ENCODE results near the gene EIF3CL. TPM values are rescaled to one million over a fixed set of nuclear protein-coding genes. Genes with fewer than 3 reads are reported as not detected.
"Not testable (repeated sequence)": the region's sequence is repeated elsewhere in the genome, so short reads cannot be mapped to it uniquely, and the experiment has no call there.

The EIF3CL gene
- total and polyA plus RNA-seq, 2 of the 8 experiments (the other 6 are each of a cell fraction or from before 2014, with no cell fraction given): 210 TPM; not detected in 1

DNA sequence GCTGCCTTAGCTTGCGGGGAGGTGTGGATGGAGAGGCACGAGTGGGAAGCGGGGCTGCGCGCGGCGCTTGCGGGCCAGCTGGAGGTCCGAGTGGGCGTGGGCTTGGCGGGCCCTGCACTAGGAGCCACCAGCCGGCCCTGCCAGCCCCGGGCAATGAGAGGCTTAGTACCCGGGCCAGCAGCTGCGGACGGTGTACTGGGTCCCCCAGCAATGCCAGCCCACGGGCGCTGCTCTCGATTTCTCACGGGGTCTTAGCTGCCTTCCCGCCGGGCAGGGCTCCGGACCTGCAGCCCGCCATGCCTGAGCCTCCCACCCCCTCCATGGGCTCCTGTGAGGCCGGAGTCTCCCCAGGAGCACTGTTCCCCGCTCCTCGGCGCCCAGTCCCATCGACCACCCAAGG is 31.7 kb upstream of the EIF3CL start:
- WGBS, 2 experiments (ENCODE audit: extremely low coverage in 1 of 2, insufficient coverage in 1 of 2, insufficient read length in 1 of 2, insufficient replicate concordance in 2 of 2, low coverage in 1 of 2, low lambda C conversion rate in 2 of 2, missing lambda C conversion rate in 1 of 2): 95% methylated on average over 4 of the region's 29 CpGs; no CpG with 5 or more reads in 1 of the 2 experiments
- H3K9me3 ChIP-seq (ENCODE audit: insufficient read depth in 2 of 2, low read depth in 1 of 2, low read length in 1 of 2); H3K4me2 ChIP-seq (ENCODE audit: insufficient read depth in 1 of 2, low read depth in 2 of 2, low read length in 2 of 2); H3K79me1 ChIP-seq (ENCODE audit: low read depth, low read length); H2BK12ac ChIP-seq (ENCODE audit: low read depth, low read length); H2BK20ac ChIP-seq (ENCODE audit: low read length); FAIRE-seq; DNase-seq (ENCODE audit: low read depth in 1 of 2, low spot score in 2 of 2); H4K8ac ChIP-seq (ENCODE audit: extremely low read depth, insufficient read depth, low read length); H3K56ac ChIP-seq (replicated peaks; ENCODE audit: insufficient read length, low read depth, low read length); POLR2A ChIA-PET (ENCODE audit: partially characterized antibody); H3K79me2 ChIP-seq (ENCODE audit: control insufficient read depth in 1 of 2, insufficient read depth in 2 of 2, low read length in 2 of 2); H3K9ac ChIP-seq (replicated peaks in 1 of 4; ENCODE audit: extremely low read depth in 1 of 4, low read depth in 3 of 4, low read length in 3 of 4); CTCF ChIA-PET (ENCODE audit: partially characterized antibody); H3K4ac ChIP-seq (replicated peaks; ENCODE audit: insufficient read length, low read depth, low read length); H3K27ac ChIP-seq (ENCODE audit: low read depth, low read length); H2BK120ac ChIP-seq (replicated peaks; ENCODE audit: low read depth, low read length); H3K23me2 ChIP-seq (ENCODE audit: low read depth, low read length); H4K91ac ChIP-seq (replicated peaks; ENCODE audit: insufficient read length, low read length); H4K5ac ChIP-seq (ENCODE audit: insufficient read length, low read depth, low read length); H3K4me3 ChIP-seq (ENCODE audit: extremely low read depth in 1 of 4, insufficient read depth in 2 of 4, low read depth in 3 of 4, low read length in 4 of 4); H4K20me1 ChIP-seq (replicated peaks in 1 of 2; ENCODE audit: control insufficient read depth in 1 of 2, insufficient read depth in 2 of 2, low read length in 2 of 2); H3K4me1 ChIP-seq (replicated peaks in 1 of 4; ENCODE audit: control insufficient read depth in 3 of 4, insufficient read depth in 4 of 4, low read length in 3 of 4); H2AFZ ChIP-seq (ENCODE audit: low read length); H3K23ac ChIP-seq (ENCODE audit: insufficient read length); H3K36me3 ChIP-seq (ENCODE audit: control insufficient read depth in 2 of 4, insufficient read depth in 4 of 4, low read length in 3 of 4); H2AK5ac ChIP-seq (ENCODE audit: low read depth, low read length); H3K27me3 ChIP-seq (replicated peaks in 1 of 4; ENCODE audit: control insufficient read depth in 3 of 4, extremely low read depth in 1 of 4, insufficient read depth in 3 of 4, low read length in 3 of 4); H3K14ac ChIP-seq (ENCODE audit: insufficient read length); H3K18ac ChIP-seq (ENCODE audit: extremely low read depth, low read length); H2BK15ac ChIP-seq (ENCODE audit: low read length); H2BK5ac ChIP-seq (ENCODE audit: low read depth, low read length): not testable (repeated sequence)

DNA sequence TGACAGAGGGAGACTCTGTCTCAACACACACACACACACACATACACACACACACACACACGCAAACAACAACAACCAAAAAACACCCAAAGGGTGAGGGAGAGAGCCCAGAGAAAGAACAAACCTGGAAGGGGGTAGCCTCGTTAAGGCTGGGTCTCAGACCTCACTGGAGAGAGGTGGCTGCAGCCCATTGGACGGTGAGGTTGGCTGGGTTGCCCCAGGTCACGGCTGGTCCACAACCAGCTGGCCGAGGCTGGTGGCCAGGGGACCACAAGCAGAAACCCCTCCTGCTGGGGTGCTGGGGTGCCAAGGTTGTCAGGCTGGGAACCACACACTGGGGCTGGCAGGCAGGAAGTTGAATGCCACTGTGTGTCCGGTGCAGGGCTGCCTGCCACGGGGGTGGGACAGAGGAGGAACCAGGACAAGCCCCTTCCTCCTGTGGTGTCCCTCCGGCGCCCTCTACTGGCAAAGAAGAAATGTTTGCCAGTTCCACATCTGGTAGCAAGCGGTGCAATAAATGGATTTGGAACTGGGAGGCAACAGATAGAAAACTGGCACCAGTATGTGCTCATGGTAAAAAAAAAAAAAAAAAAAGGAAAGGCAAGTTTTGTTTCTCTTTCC is 22.5 kb upstream of the EIF3CL start:
- H4K20me1 ChIP-seq (replicated peaks in 1 of 2; ENCODE audit: control insufficient read depth in 1 of 2, insufficient read depth in 2 of 2, low read length in 2 of 2); POLR2A ChIA-PET (ENCODE audit: partially characterized antibody); H3K9ac ChIP-seq (replicated peaks in 1 of 4; ENCODE audit: extremely low read depth in 1 of 4, low read depth in 3 of 4, low read length in 3 of 4); H3K14ac ChIP-seq (ENCODE audit: insufficient read length); H3K27me3 ChIP-seq (replicated peaks in 1 of 4; ENCODE audit: control insufficient read depth in 3 of 4, extremely low read depth in 1 of 4, insufficient read depth in 3 of 4, low read length in 3 of 4); H4K91ac ChIP-seq (replicated peaks; ENCODE audit: insufficient read length, low read length); H4K5ac ChIP-seq (ENCODE audit: insufficient read length, low read depth, low read length); H3K56ac ChIP-seq (replicated peaks; ENCODE audit: insufficient read length, low read depth, low read length); H3K4me3 ChIP-seq (ENCODE audit: extremely low read depth in 1 of 4, insufficient read depth in 2 of 4, low read depth in 3 of 4, low read length in 4 of 4); H2BK20ac ChIP-seq (ENCODE audit: low read length); H3K23ac ChIP-seq (ENCODE audit: insufficient read length); H2BK5ac ChIP-seq (ENCODE audit: low read depth, low read length); H2BK15ac ChIP-seq (ENCODE audit: low read length); H3K4me1 ChIP-seq (replicated peaks in 1 of 4; ENCODE audit: control insufficient read depth in 3 of 4, insufficient read depth in 4 of 4, low read length in 3 of 4); H3K36me3 ChIP-seq (ENCODE audit: control insufficient read depth in 2 of 4, insufficient read depth in 4 of 4, low read length in 3 of 4); H3K79me2 ChIP-seq (ENCODE audit: control insufficient read depth in 1 of 2, insufficient read depth in 2 of 2, low read length in 2 of 2); H3K9me3 ChIP-seq (ENCODE audit: insufficient read depth in 2 of 2, low read depth in 1 of 2, low read length in 1 of 2); H3K23me2 ChIP-seq (ENCODE audit: low read depth, low read length); H2AFZ ChIP-seq (ENCODE audit: low read length); H3K79me1 ChIP-seq (ENCODE audit: low read depth, low read length); CTCF ChIA-PET (ENCODE audit: partially characterized antibody); H3K4ac ChIP-seq (replicated peaks; ENCODE audit: insufficient read length, low read depth, low read length); H2BK120ac ChIP-seq (replicated peaks; ENCODE audit: low read depth, low read length); DNase-seq (ENCODE audit: low read depth in 1 of 2, low spot score in 2 of 2); FAIRE-seq; H3K27ac ChIP-seq (ENCODE audit: low read depth, low read length); H4K8ac ChIP-seq (ENCODE audit: extremely low read depth, insufficient read depth, low read length); H2AK5ac ChIP-seq (ENCODE audit: low read depth, low read length); H2BK12ac ChIP-seq (ENCODE audit: low read depth, low read length); H3K4me2 ChIP-seq (ENCODE audit: insufficient read depth in 1 of 2, low read depth in 2 of 2, low read length in 2 of 2); H3K18ac ChIP-seq (ENCODE audit: extremely low read depth, low read length): not testable (repeated sequence)
- WGBS, 2 experiments (ENCODE audit: extremely low coverage in 1 of 2, insufficient coverage in 1 of 2, insufficient read length in 1 of 2, insufficient replicate concordance in 2 of 2, low coverage in 1 of 2, low lambda C conversion rate in 2 of 2, missing lambda C conversion rate in 1 of 2): no CpG with 5 or more reads among the region's 10 CpGs
